Activated T-helper 1 cell treated with anti-CD3 and anti-CD28 coated beads, Interleukin-12 subunit alpha, Interleukin-12 subunit beta, Interleukin-2, Interleukin-4 antibody, amounts not matched to agents 30 ng/mL and 10 ng/mL and 1 ng/mL, durations not matched to agents 14 hours and 24 hours and 36 hours (primary cell): ENCODE measurements around the gene CLEC3B. TPM values are rescaled to one million over a fixed set of nuclear protein-coding genes. Genes with fewer than 3 reads are reported as not detected.

Experiments
- DNase-seq: peaks from one replicate; pipeline ENCODE4 v3.0.0; 2021; ENCODE audit warnings: low spot score
- H3K27ac Mint-ChIP-seq: one replicate; pipeline ENCODE4 v1.8.0; 2021; ENCODE audit warnings: mild to moderate bottlenecking, mixed read lengths
- H3K27me3 Mint-ChIP-seq: one replicate; pipeline ENCODE4 v1.8.0; 2022; ENCODE audit warnings: mild to moderate bottlenecking, moderate library complexity, mixed read lengths; ENCODE audit not compliant: insufficient read depth
- H3K36me3 Mint-ChIP-seq: one replicate; pipeline ENCODE4 v1.8.0; 2021; ENCODE audit warnings: low read depth, mixed read lengths
- H3K4me1 Mint-ChIP-seq: one replicate; pipeline ENCODE4 v1.8.0; 2021; ENCODE audit warnings: low read depth, mixed read lengths
- H3K4me3 Mint-ChIP-seq: one replicate; pipeline ENCODE4 v1.8.0; 2021; ENCODE audit warnings: mild to moderate bottlenecking, moderate library complexity, mixed read lengths
- H3K9me3 Mint-ChIP-seq: one replicate; pipeline ENCODE4 v1.8.0; 2021; ENCODE audit warnings: mixed read lengths
- intact Hi-C: fragments of 100-400 bp; cut with micrococcal nuclease; formaldehyde crosslinking; loops from one replicate; pipeline ENCODE4 v1.15.1; 2024
- total RNA-seq: library from RNA; stranded (reverse); gene quantifications from 2 replicates; pipeline ENCODE4 v1.2.3, GENCODE V29; 2022

The CLEC3B gene
- total RNA-seq, 1 donor from 2014 or later: not detected

DNA sequence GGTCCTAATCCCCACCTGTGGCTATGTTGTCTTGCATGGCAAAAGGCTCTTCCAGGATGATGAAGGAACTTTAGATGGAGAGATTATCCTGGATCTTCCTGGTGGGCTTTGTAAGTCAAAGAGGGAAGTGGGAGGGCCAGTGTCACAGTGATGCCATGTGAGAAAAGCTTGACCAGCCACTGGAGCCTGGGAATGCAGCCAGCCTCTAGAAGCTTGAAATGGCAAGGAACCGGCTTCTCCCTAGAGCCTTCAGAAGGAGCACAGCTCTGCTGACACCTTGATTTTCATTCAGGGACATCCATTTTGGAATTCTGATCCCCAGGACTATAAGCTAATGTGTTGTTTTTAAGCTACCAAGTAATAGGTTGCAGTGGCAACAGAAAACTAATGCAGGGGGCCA lies 58.3 kb downstream of the CLEC3B start:
- Mint-ChIP-seq H3K36me3 (no peaks in the 10 kb centered on the region), H3K4me1 (peaks cover 4% of the 10 kb centered on the region), H3K27ac (no peak overlapping the region), H3K27me3 (peaks cover 25% of the 10 kb centered on the region), H3K4me3 (no peak overlapping the region), H3K9me3 (no peaks in the 10 kb centered on the region)
- no peak for DNase-seq
- intact Hi-C loops: no loop called here

DNA sequence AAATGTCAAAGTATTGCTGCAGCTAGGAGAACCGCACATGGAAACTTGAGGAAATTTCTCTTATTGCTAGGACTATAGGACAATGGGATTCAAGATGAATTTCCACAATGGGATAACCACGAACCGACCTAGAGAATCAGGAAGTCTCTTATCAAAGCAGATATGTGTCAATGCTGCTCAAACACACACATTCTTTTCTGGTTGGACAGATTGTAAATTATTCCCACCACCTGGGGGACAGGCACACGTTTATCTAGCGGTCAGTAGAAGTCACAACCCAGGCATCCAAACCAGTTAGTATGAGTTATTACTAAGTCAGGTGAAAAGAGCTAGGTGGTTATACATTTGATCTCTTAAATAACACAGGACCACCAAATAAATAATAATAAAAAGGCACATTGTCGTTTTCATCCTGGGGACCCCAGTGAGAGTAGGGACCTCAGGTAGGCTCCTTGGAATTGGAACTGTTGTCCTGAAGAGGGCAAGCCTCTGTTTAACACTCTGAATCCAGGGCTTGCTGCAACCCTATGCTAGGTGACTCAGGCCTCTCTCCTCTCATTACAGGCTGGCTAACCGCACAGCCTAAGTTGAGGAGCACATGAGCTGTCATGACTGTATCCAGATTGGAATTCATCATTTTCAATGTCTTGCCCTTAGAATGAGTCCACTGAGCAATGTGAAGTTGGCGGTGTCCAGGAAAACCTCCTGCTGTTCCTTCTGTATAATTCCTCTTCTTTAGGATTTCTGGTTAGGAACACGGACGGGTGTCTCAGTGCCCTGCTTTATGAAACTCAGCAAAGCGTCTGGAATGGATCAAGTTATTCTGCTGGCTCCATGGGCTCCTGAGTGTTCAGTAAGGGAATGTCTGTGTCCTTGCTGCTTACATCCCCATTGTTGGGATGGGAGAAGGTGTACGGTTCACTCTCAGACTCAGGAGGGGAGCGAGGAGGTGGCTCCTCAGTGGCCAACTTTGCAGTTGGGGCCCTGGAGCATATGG lies 59.0 kb downstream of the CLEC3B start:
- DNase-seq: no peak
- Mint-ChIP-seq H3K4me1 (peaks cover 4% of the 10 kb centered on the region), H3K9me3 (no peaks in the 10 kb centered on the region), H3K27me3 (peaks cover 28% of the 10 kb centered on the region), H3K27ac (no peak overlapping the region), H3K4me3 (no peak overlapping the region), H3K36me3 (no peaks in the 10 kb centered on the region)
- intact Hi-C loops: no loop called here

Other genes starting within 250 kb of the CLEC3B start
- gene TMEM42, start 164.4 kb upstream of the CLEC3B start, total RNA-seq: 8.6 and 10.0 TPM in 2 replicates
- not detected in 2 replicates for gene TGM4, start 151.7 kb upstream of the CLEC3B start, total RNA-seq
- gene ZDHHC3, start 50.1 kb upstream of the CLEC3B start, total RNA-seq: 46.6 and 47.5 TPM in 2 replicates
- gene EXOSC7, start 50.1 kb upstream of the CLEC3B start, total RNA-seq: 93.6 and 94.4 TPM in 2 replicates
- 0.98 and 1.2 TPM in 2 replicates for gene CDCP1, start 120.1 kb downstream of the CLEC3B start, total RNA-seq
- gene TMEM158, start 200.0 kb downstream of the CLEC3B start, total RNA-seq: 0.26 and 0.61 TPM in 2 replicates